CD4-positive, alpha-beta memory T cell (primary cell): ENCODE measurements around the gene PDIA2. TPM values are rescaled to one million over a fixed set of nuclear protein-coding genes. Genes with fewer than 3 reads are reported as not detected.

ENCODE experiments used
- CTCF ChIA-PET: fragments of 350-600 bp; sonication (Branson Sonifier 250); formaldehyde crosslinking; loops from one replicate; lab custom pipeline; 2021; ENCODE audit warnings: inconsistent platforms; ENCODE audit not compliant: partially characterized antibody; lab: Charles Lee
- POLR2A ChIA-PET: fragments of 350-600 bp; sonication (Branson Sonifier 250); formaldehyde crosslinking; loops from one replicate; lab custom pipeline; 2021; ENCODE audit not compliant: partially characterized antibody; lab: Charles Lee
- DNase-seq, 5 donors: peaks; one replicate each; pipeline versions ENCODE4 v3.0.0 to v3.0.0-alpha.2; 2020 to 2022; ENCODE audit warnings: mixed read lengths in 1 of 5
- H3K27ac ChIP-seq: one replicate; pipeline ENCODE4 v1.7.0; 2013; ENCODE audit warnings: low read depth, low read length
- H3K27me3 ChIP-seq: 2 replicates; pipeline ENCODE4 v1.7.0; 2013; ENCODE audit warnings: mild to moderate bottlenecking, low read length, moderate library complexity; ENCODE audit not compliant: insufficient read depth
- H3K36me3 ChIP-seq: 2 replicates; pipeline ENCODE4 v1.7.0; 2013; ENCODE audit warnings: mild to moderate bottlenecking, low read length, moderate library complexity; ENCODE audit not compliant: insufficient read depth
- H3K4me1 ChIP-seq: 2 replicates; pipeline ENCODE4 v1.7.0; 2013; ENCODE audit warnings: mild to moderate bottlenecking, low read length, moderate library complexity; ENCODE audit not compliant: insufficient read depth
- H3K4me3 ChIP-seq, 2 donors: one replicate each; pipeline ENCODE4 v1.7.0; 2013; ENCODE audit warnings: low read length in 2 of 2, mild to moderate bottlenecking in 1 of 2
- H3K9me3 ChIP-seq, 2 donors: one replicate each; pipeline ENCODE4 v1.7.0; 2013; ENCODE audit warnings: low read length in 2 of 2, control low read depth in 1 of 2; ENCODE audit not compliant: control insufficient read depth in 1 of 2
- H3K27ac Mint-ChIP-seq, 7 donors: one replicate each; pipeline ENCODE4 v1.8.0; 2020 to 2021; ENCODE audit warnings: mixed read lengths in 7 of 7, mild to moderate bottlenecking in 6 of 7, inconsistent platforms in 3 of 7, moderate library complexity in 3 of 7
- H3K27me3 Mint-ChIP-seq, 2 donors: one replicate each; pipeline ENCODE4 v1.8.0; 2020 to 2021; ENCODE audit warnings: mixed read lengths in 2 of 2
- H3K36me3 Mint-ChIP-seq, 2 donors: one replicate each; pipeline ENCODE4 v1.8.0; 2020 to 2021; ENCODE audit warnings: mixed read lengths in 2 of 2, inconsistent platforms in 1 of 2, mild to moderate bottlenecking in 1 of 2
- H3K4me1 Mint-ChIP-seq, 4 donors: one replicate each; pipeline ENCODE4 v1.8.0; 2020 to 2021; ENCODE audit warnings: mixed read lengths in 4 of 4, mild to moderate bottlenecking in 1 of 4
- H3K4me3 Mint-ChIP-seq, 8 donors: one replicate each; pipeline ENCODE4 v1.8.0; 2020 to 2021; ENCODE audit warnings: mixed read lengths in 8 of 8, mild to moderate bottlenecking in 7 of 8, moderate library complexity in 6 of 8, inconsistent platforms in 3 of 8
- H3K9me3 Mint-ChIP-seq, 8 donors: one replicate each; pipeline ENCODE4 v1.8.0; 2020 to 2021; ENCODE audit warnings: mixed read lengths in 8 of 8, mild to moderate bottlenecking in 5 of 8, inconsistent platforms in 3 of 8, moderate library complexity in 1 of 8
- intact Hi-C: fragments of 100-400 bp; cut with micrococcal nuclease; formaldehyde crosslinking; loops from one replicate; pipeline ENCODE4 v1.15.1; 2023
- polyA plus RNA-seq, 2 donors: library from polyadenylated mRNA; unstranded; fragments of 300-500 nt; fragmentation: Illumina TruSeq; gene quantifications; one replicate each; pipeline ENCODE4 v1.2.3, GENCODE V29; 2021
- total RNA-seq, 2 experiments: library from RNA; stranded (reverse); gene quantifications; one replicate each; pipeline ENCODE4 v1.2.3, GENCODE V29; 2021

PDIA2 gene
- total and polyA plus RNA-seq, 4 experiments from 2014 or later: not detected

DNA sequence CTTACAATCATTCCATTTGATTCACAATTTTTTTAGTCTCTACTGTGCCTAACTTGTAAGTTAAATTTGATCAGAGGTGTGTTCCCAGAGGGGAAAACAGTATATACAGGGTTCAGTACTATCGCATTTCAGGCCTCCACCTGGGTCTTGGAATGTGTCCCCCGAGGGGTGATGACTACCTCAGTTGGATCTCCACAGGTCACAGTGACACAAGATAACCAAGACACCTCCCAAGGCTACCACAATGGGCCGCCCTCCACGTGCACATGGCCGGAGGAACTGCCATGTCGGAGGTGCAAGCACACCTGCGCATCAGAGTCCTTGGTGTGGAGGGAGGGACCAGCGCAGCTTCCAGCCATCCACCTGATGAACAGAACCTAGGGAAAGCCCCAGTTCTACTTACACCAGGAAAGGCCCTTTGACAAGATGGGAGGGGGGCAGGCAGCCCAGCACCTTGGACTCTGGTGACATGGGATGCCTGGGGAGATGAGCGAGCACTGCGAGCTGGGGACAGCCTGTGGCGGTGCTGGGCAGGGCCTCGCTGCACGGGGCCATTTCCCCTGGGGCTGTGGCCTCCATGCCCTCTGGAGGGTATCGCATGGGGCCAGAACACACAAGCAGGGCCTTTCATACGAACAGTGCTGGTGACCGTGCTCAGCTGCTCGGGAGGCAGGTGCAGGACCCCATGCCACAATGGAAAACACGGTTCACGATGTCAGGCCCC is 33.9 kb downstream of the PDIA2 start:
- intact Hi-C loops: no loop called here
- POLR2A ChIA-PET: no interaction called here
- no peak for DNase-seq

DNA sequence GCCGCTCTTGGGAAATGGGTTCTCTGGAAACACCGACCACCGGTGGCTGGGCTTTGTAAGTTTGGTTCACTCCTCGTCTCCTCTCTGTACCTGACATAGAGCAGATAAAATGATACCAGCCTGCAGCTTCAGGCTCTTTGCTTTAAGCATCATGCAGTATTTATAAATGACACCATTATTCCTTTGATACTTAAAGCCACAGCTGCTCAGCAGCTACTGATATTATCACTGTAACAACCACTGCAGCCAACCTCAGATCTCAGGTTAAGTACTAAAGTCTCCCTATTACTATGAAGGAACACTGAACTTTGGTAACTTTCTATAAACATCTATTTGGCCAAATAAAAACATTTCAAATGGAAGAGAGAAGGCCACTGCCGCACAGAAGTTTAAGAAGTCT is 34.6 kb downstream of the PDIA2 start:
- H3K9me3 Mint-ChIP-seq: peaks cover 0 to 1% (median 0%) of the 10 kb centered on the region in 8 donors
- H3K27me3 ChIP-seq: no peaks in the 10 kb centered on the region
- ChIA-PET POLR2A (no interaction called here), CTCF (no interaction called here)
- peak overlapping the region in 5 of 7 donors; percentile 7 to 57 (median 16) for H3K27ac Mint-ChIP-seq
- H3K4me3 ChIP-seq: no peak overlapping the region
- no peaks in the 10 kb centered on the region for H3K27me3 Mint-ChIP-seq
- H3K36me3 ChIP-seq: peaks cover 40% of the 10 kb centered on the region
- H3K9me3 ChIP-seq: no peaks in the 10 kb centered on the region
- peaks cover 40% of the 10 kb centered on the region for H3K4me1 ChIP-seq
- H3K36me3 Mint-ChIP-seq: peaks cover 33 to 53% of the 10 kb centered on the region in 2 donors
- H3K4me1 Mint-ChIP-seq: peaks cover 22 to 63% (median 35%) of the 10 kb centered on the region in 4 donors
- H3K27ac ChIP-seq: no peak overlapping the region
- intact Hi-C loops: no loop called here
- DNase-seq: no peak
- H3K4me3 Mint-ChIP-seq: peak overlapping the region in 1 of 8 donors; percentile 21

More for the DNA sequence above, 33.9 kb downstream of the PDIA2 start:
- H3K36me3 ChIP-seq: peaks cover 46% of the 10 kb centered on the region
- peaks cover 38 to 59% of the 10 kb centered on the region in 2 donors for H3K36me3 Mint-ChIP-seq
- no peaks in the 10 kb centered on the region for H3K27me3 ChIP-seq
- no peak overlapping the region for H3K4me3 ChIP-seq
- H3K4me1 ChIP-seq: peaks cover 35% of the 10 kb centered on the region
- H3K4me3 Mint-ChIP-seq: no peak overlapping the region
- no peak overlapping the region for H3K27ac Mint-ChIP-seq
- peaks cover 0 to 1% (median 0%) of the 10 kb centered on the region in 8 donors for H3K9me3 Mint-ChIP-seq
- CTCF ChIA-PET: no interaction called here
- peaks cover 22 to 59% (median 34%) of the 10 kb centered on the region in 4 donors for H3K4me1 Mint-ChIP-seq
- no peaks in the 10 kb centered on the region for H3K27me3 Mint-ChIP-seq
- H3K9me3 ChIP-seq: no peaks in the 10 kb centered on the region
- H3K27ac ChIP-seq: no peak overlapping the region

DNA sequence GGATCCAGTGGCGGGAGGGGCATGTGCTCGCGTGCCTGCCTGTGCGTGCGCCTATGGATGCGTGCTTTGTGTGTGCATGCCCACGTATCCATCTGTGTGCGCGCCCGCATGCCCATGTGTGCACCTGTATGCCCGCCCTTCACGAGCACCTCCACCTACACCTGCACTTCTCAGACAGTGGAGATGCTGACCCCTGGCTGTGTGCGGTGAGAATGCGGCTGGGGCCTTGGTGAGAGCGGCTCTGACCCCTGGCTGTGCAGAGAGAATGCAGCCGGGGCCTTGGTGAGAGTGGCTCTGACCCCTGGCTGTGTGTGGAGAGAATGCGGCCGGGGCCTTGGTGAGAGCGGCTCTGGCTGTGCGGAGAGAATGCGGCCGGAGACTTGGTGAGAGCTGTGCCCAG is 35.7 kb downstream of the PDIA2 start:
- H3K27me3 Mint-ChIP-seq: no peaks in the 10 kb centered on the region
- intact Hi-C loops: no loop called here
- Histone ChIP-seq H3K4me3 (no peak overlapping the region), H3K27me3 (no peaks in the 10 kb centered on the region), H3K36me3 (peaks cover 30% of the 10 kb centered on the region), H3K9me3 (no peaks in the 10 kb centered on the region), H3K27ac (no peak overlapping the region), H3K4me1 (peaks cover 44% of the 10 kb centered on the region)
- H3K27ac Mint-ChIP-seq: peak overlapping the region in 2 of 7 donors; percentile 13 to 23
- H3K4me3 Mint-ChIP-seq: no peak overlapping the region
- H3K36me3 Mint-ChIP-seq: peaks cover 24 to 44% of the 10 kb centered on the region in 2 donors
- ChIA-PET POLR2A (no interaction called here), CTCF (no interaction called here)
- H3K4me1 Mint-ChIP-seq: peaks cover 25 to 69% (median 38%) of the 10 kb centered on the region in 4 donors
- DNase-seq: no peak
- H3K9me3 Mint-ChIP-seq: peaks cover 0 to 2% (median 0%) of the 10 kb centered on the region in 8 donors

DNA sequence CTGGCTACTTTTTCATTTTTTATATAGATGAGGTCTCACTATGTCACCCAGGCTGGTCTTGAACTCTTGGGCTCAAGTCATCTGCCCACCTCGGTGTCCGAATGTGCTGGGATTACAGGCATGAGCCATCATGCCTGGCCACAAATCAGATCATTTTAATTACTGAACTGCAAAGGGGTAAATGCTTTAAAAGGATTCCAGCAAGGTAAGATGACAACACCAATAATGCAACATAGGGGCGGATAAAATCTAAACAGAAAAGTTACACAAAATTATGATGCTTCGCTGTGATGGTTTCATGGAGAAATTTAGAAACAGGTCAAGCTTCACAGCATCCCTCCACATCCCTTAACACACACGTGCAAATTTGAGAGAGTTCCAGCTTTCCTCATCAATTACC is 37.2 kb downstream of the PDIA2 start:
- intact Hi-C loops: no loop called here
- peaks cover 0 to 5% (median 0%) of the 10 kb centered on the region in 8 donors for H3K9me3 Mint-ChIP-seq
- Histone ChIP-seq H3K36me3 (peaks cover 20% of the 10 kb centered on the region), H3K27ac (no peak overlapping the region), H3K4me1 (peaks cover 60% of the 10 kb centered on the region), H3K4me3 (no peak overlapping the region), H3K27me3 (no peaks in the 10 kb centered on the region), H3K9me3 (no peaks in the 10 kb centered on the region)
- H3K27ac Mint-ChIP-seq: peak overlapping the region in 6 of 7 donors; percentile 11 to 81 (median 62)
- POLR2A ChIA-PET: no interaction called here
- H3K4me3 Mint-ChIP-seq: peak overlapping the region in 2 of 8 donors; percentile 17 to 57
- no peaks in the 10 kb centered on the region for H3K27me3 Mint-ChIP-seq
- peaks cover 8 to 31% of the 10 kb centered on the region in 2 donors for H3K36me3 Mint-ChIP-seq
- no peak for DNase-seq
- CTCF ChIA-PET: no interaction called here
- peaks cover 30 to 79% (median 48%) of the 10 kb centered on the region in 4 donors for H3K4me1 Mint-ChIP-seq

DNA sequence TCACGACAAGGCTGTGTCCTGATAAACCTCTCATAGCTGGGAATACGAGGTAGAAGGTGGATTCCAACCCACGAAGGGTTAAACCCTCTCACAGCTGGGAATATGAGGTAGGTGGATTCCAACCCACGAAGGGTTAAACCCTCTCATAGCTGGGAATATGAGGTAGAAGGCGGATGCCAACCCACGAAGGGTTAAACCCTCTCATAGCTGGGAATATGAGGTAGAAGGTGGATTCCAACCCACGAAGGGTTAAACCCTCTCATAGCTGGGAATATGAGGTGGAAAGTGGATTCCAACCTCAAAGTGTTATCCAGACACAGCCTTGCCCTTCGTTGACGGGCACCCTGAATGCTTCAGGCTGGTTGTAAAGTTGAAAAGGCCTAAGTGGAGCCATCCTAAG is 38.6 kb downstream of the PDIA2 start:
- H3K4me1 ChIP-seq: peaks cover 70% of the 10 kb centered on the region

DNA sequence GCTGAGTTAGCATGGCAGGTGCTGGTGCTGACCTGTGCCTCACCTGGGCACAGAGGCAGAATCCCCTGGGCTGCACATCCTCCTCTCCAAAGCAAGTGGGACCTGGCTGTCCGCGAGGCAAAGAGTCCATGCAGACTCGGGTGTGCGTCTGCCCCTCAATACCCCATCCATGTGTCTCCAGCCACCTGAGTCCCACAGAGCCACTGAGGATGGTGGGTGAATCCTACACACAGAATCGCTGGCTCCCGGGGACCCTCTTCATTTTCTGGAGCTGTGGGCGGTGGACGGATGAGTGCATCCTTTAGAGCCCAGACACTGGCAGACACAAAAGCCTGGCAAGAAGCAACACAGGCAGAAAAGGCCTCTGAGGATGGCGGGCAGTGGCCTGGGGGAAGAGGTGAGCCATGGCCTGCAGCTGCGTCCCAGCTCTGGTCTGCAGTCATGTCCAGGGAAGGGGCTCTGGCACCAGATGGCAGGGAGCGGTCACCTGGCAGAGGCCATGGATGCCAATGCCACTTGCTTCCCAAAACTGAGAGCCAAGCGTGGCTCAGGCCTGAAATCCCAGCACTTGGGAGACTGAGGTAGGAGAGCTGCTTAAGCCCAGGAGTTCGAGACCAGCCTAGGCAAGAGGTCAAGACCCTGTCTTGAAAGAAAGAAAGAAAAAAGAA is 39.6 kb downstream of the PDIA2 start:
- H3K36me3 Mint-ChIP-seq: peaks cover 6 to 30% of the 10 kb centered on the region in 2 donors
- ChIA-PET CTCF (interaction anchor here (1.2 to 1.5 kb wide), 2 partner anchors 69 to 88 kb away, joined by 3 to 5 read pairs; partner anchors contain the start of gene FAM234A), POLR2A (interaction anchor here (1.3 kb wide), 1 partner anchor 87 kb away, joined by 4 read pairs; no protein-coding TSS in a partner anchor)
- peaks cover 42 to 83% (median 60%) of the 10 kb centered on the region in 4 donors for H3K4me1 Mint-ChIP-seq
- Histone ChIP-seq H3K27ac (peak overlapping the region; percentile 20), H3K27me3 (no peaks in the 10 kb centered on the region), H3K36me3 (peaks cover 19% of the 10 kb centered on the region), H3K4me1 (peaks cover 67% of the 10 kb centered on the region), H3K4me3 (no peak overlapping the region), H3K9me3 (no peaks in the 10 kb centered on the region)
- H3K27ac Mint-ChIP-seq: peak overlapping the region; percentile 74 to 99 (median 97)
- no peak for DNase-seq
- H3K27me3 Mint-ChIP-seq: no peaks in the 10 kb centered on the region
- H3K9me3 Mint-ChIP-seq: peaks cover 0 to 5% (median 0%) of the 10 kb centered on the region in 8 donors
- H3K4me3 Mint-ChIP-seq: peak overlapping the region in 4 of 8 donors; percentile 10 to 46 (median 22)
- intact Hi-C loops: no loop called here

More for the DNA sequence above, 38.6 kb downstream of the PDIA2 start:
- peaks cover 6 to 27% of the 10 kb centered on the region in 2 donors for H3K36me3 Mint-ChIP-seq
- peaks cover 37 to 83% (median 55%) of the 10 kb centered on the region in 4 donors for H3K4me1 Mint-ChIP-seq
- Histone ChIP-seq H3K27ac (no peak overlapping the region), H3K4me3 (no peak overlapping the region), H3K9me3 (no peaks in the 10 kb centered on the region), H3K27me3 (no peaks in the 10 kb centered on the region), H3K36me3 (peaks cover 20% of the 10 kb centered on the region)
- intact Hi-C loops: no loop called here
- peak overlapping the region in 2 of 8 donors; percentile 64 to 75 for H3K4me3 Mint-ChIP-seq
- DNase-seq: no peak
- peak overlapping the region; percentile 61 to 93 (median 89) for H3K27ac Mint-ChIP-seq
- POLR2A ChIA-PET: interaction anchor here (1.3 kb wide), 1 partner anchor 86 kb away, joined by 4 read pairs; no protein-coding TSS in a partner anchor
- CTCF ChIA-PET: interaction anchor here (1.1 to 1.5 kb wide), 3 partner anchors 17 to 87 kb away, joined by 3 to 5 read pairs (median 3); partner anchors contain the start of gene FAM234A
- H3K9me3 Mint-ChIP-seq: peaks cover 0 to 5% (median 0%) of the 10 kb centered on the region in 8 donors
- no peaks in the 10 kb centered on the region for H3K27me3 Mint-ChIP-seq

DNA sequence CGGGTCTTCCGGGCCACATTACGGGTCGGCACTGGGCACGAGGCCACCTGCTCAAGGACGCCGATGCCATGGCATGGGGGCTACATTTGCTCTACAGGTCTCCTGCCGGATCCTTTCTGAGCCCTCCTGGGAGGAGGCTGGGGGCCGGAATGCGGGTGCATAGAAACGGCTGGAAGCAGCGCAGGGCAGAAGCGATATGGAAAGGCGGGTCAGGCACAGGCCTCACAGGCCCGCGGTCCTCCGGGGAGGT is 41.2 kb downstream of the PDIA2 start:
- Histone ChIP-seq H3K4me1 (peaks cover 75% of the 10 kb centered on the region), H3K4me3 (peak overlapping the region in 1 of 2 donors; percentile 60), H3K27me3 (no peaks in the 10 kb centered on the region), H3K36me3 (peaks cover 3% of the 10 kb centered on the region), H3K27ac (peak overlapping the region; percentile 62), H3K9me3 (no peaks in the 10 kb centered on the region)
- Mint-ChIP-seq H3K4me3 (peak overlapping the region in 7 of 8 donors; percentile 69 to 85 (median 80)), H3K36me3 (peaks cover 6 to 15% of the 10 kb centered on the region in 2 donors), H3K27ac (peak overlapping the region; percentile 94 to 99 (median 97)), H3K9me3 (peaks cover 0 to 5% (median 0%) of the 10 kb centered on the region in 8 donors), H3K4me1 (peaks cover 41 to 82% (median 53%) of the 10 kb centered on the region in 4 donors), H3K27me3 (no peaks in the 10 kb centered on the region)
- ChIA-PET CTCF (no interaction called here), POLR2A (interaction anchor here (0.8 to 2.0 kb wide), 4 partner anchors 11 to 89 kb away, joined by 4 to 19 read pairs (median 5); partner anchors contain the start of gene FAM234A)
- no peak for DNase-seq
- intact Hi-C loops: loop anchor here (2.0 kb wide), 1 partner anchor 29 kb away; the partner anchor contains the start of gene AXIN1
